HFFc6 (cell line): ENCODE results near the gene MYRIP. TPM values are rescaled to one million over a fixed set of nuclear protein-coding genes. Genes with fewer than 3 reads are reported as not detected.

ENCODE experiments used
- DNase-seq: peaks from one replicate; pipeline ENCODE4 v3.0.0-alpha.2; 2018
- H3K27ac Mint-ChIP-seq: 2 replicates; pipeline ENCODE4 v1.8.0; 2020; ENCODE audit warnings: mild to moderate bottlenecking, mixed read lengths
- H3K27me3 Mint-ChIP-seq: 2 replicates; pipeline ENCODE4 v1.8.0; 2021; ENCODE audit warnings: mild to moderate bottlenecking, moderate library complexity, mixed read lengths; ENCODE audit not compliant: insufficient read depth
- H3K36me3 Mint-ChIP-seq: 2 replicates; pipeline ENCODE4 v1.8.0; 2021; ENCODE audit warnings: low read depth, mixed read lengths
- H3K4me1 Mint-ChIP-seq: 2 replicates; pipeline ENCODE4 v1.8.0; 2020; ENCODE audit warnings: low read depth, mixed read lengths
- H3K4me3 Mint-ChIP-seq: 2 replicates; pipeline ENCODE4 v1.8.0; 2020; ENCODE audit warnings: mild to moderate bottlenecking, moderate library complexity, mixed read lengths
- H3K9me3 Mint-ChIP-seq: 2 replicates; pipeline ENCODE4 v1.8.0; 2020; ENCODE audit warnings: mild to moderate bottlenecking, mixed read lengths
- total RNA-seq, 6 experiments: library from RNA; stranded (reverse); fragmentation: NEBNext Ultra II Directional; extraction: Animal tissue kit (Norgen Biotek cat#: 25700); gene quantifications; 2 replicates in 1 of 6; 3 replicates in 5 of 6; pipeline ENCODE4 v1.2.3, GENCODE V29; 2021
- TF ChIP-seq, protein P1 (sequence below): fragments of 200-600 bp; sonication (generic); IDR thresholded peaks from 2 replicates; pipeline ENCODE4 v1.5.0; 2021; ENCODE audit warnings: antibody characterized with exemption, mild to moderate bottlenecking

MYRIP gene
- total RNA-seq, 6 experiments from 2014 or later, result 0.07 to 0.28 (median 0.13) TPM; not detected in 1

DNA sequence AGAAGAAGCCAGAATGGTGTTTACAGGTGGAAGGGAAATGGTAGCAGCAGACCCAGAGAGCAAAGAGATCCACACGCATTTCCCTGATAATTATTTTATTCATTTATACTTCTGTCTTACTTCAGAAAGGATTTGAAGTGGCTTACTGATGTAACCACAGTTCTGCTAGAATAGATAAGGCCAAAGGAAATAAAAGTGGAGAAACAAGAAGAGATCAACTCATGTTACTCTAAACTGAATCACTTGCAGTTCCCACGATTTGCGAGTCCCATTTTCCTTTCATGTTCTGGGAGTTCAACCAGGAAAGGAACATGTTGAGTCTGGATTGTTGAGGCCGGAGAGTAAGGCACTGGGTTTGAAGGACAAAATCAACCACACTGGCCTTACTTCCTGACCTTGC lies 151.8 kb downstream of the MYRIP start:
- Mint-ChIP-seq H3K36me3 (no peaks in the 10 kb centered on the region), H3K27ac (no peak overlapping the region), H3K4me3 (no peak overlapping the region), H3K27me3 (peaks cover 7% of the 10 kb centered on the region; the same call in 1 of the 2 replicates), H3K4me1 (no peaks in the 10 kb centered on the region), H3K9me3 (no peaks in the 10 kb centered on the region)
- no peak for DNase-seq
- TF ChIP-seq, protein P1, sequence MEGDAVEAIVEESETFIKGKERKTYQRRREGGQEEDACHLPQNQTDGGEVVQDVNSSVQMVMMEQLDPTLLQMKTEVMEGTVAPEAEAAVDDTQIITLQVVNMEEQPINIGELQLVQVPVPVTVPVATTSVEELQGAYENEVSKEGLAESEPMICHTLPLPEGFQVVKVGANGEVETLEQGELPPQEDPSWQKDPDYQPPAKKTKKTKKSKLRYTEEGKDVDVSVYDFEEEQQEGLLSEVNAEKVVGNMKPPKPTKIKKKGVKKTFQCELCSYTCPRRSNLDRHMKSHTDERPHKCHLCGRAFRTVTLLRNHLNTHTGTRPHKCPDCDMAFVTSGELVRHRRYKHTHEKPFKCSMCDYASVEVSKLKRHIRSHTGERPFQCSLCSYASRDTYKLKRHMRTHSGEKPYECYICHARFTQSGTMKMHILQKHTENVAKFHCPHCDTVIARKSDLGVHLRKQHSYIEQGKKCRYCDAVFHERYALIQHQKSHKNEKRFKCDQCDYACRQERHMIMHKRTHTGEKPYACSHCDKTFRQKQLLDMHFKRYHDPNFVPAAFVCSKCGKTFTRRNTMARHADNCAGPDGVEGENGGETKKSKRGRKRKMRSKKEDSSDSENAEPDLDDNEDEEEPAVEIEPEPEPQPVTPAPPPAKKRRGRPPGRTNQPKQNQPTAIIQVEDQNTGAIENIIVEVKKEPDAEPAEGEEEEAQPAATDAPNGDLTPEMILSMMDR, result no peak

- Mint-ChIP-seq H3K36me3 (no peaks in the 10 kb centered on the region), H3K27ac (no peak overlapping the region), H3K4me3 (no peak overlapping the region), H3K27me3 (peaks cover 11% of the 10 kb centered on the region), H3K9me3 (no peaks in the 10 kb centered on the region), H3K4me1 (no peaks in the 10 kb centered on the region)
- TF ChIP-seq, protein P1, result no peak
- no peak for DNase-seq
Observed at GRCh38 chr3:39962581-39962980, 153.2 kb downstream of the MYRIP start.

GRCh38 chr3:39965461-39965860 lies 156.1 kb downstream of the MYRIP start:
- no peak overlapping the region for H3K4me3 Mint-ChIP-seq
- no peaks in the 10 kb centered on the region for H3K9me3 Mint-ChIP-seq
- H3K27me3 Mint-ChIP-seq, result peaks cover 8% of the 10 kb centered on the region
- DNase-seq, result no peak
- TF ChIP-seq, protein P1, result no peak
- no peak overlapping the region for H3K27ac Mint-ChIP-seq
- H3K36me3 Mint-ChIP-seq, result no peaks in the 10 kb centered on the region
- H3K4me1 Mint-ChIP-seq, result no peaks in the 10 kb centered on the region

DNA sequence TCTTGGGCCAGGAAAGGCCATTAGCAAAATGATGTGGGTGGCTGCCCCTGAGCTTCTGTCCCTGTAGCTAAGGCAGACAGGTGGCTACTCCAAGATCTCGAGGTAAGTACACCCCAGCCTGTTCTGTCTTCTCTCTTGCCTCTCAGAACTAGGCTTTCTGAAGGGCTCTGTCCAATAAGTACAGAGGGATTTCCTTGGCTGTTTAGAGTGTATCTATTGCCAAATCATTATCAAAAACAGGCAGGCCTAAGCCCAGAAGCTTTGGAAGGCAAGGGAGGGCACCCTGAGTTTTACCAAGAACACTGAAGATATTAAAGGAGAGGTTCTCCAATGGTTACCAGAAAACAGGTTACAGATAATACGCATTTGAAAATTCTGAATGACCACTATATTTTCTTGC lies 156.6 kb downstream of the MYRIP start:
- no peak overlapping the region for H3K4me3 Mint-ChIP-seq
- no peaks in the 10 kb centered on the region for H3K4me1 Mint-ChIP-seq
- peaks cover 8% of the 10 kb centered on the region for H3K27me3 Mint-ChIP-seq
- TF ChIP-seq, protein P1, result no peak
- no peaks in the 10 kb centered on the region for H3K9me3 Mint-ChIP-seq
- DNase-seq, result no peak
- no peak overlapping the region for H3K27ac Mint-ChIP-seq
- no peaks in the 10 kb centered on the region for H3K36me3 Mint-ChIP-seq

DNA sequence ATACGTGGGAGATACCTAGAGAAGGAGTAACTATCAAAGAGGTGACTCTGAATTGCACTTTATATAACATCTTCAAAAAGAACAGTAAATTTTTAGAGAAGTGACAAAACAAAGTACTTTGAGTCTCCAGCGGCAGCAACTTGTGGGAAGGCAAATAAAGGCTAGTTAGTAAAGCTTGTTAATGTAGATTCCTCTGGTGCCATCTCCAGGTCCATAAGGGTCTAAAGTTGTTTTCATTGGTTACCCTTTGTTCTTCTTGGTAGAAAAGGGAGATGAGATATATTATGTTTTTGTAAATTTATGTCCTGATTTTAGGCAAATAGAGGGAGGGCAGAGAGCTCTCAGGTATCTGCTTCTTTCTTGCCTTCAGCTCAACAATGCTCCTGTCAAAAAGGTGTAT lies 161.6 kb downstream of the MYRIP start:
- TF ChIP-seq, protein P1, result no peak
- Mint-ChIP-seq H3K4me1 (no peaks in the 10 kb centered on the region), H3K27me3 (peaks cover 9% of the 10 kb centered on the region), H3K36me3 (no peaks in the 10 kb centered on the region), H3K9me3 (no peaks in the 10 kb centered on the region; the same call in 1 of the 2 replicates), H3K27ac (no peak overlapping the region), H3K4me3 (no peak overlapping the region)
- DNase-seq, result no peak

- TF ChIP-seq, protein P1, result no peak
- H3K27me3 Mint-ChIP-seq, result peaks cover 2% of the 10 kb centered on the region
- no peaks in the 10 kb centered on the region for H3K36me3 Mint-ChIP-seq
- no peaks in the 10 kb centered on the region for H3K4me1 Mint-ChIP-seq
- no peak overlapping the region for H3K4me3 Mint-ChIP-seq
- no peaks in the 10 kb centered on the region; the same call in 1 of the 2 replicates for H3K9me3 Mint-ChIP-seq
- no peak for DNase-seq
- no peak overlapping the region for H3K27ac Mint-ChIP-seq
Observed at GRCh38 chr3:39971559-39972031, 162.2 kb downstream of the MYRIP start.
